Measurements from ENCODE around the gene IL1A.

- TF ChIP-seq SIRT6 (IDR thresholded peaks at IDR 0.05; ENCODE audit: low read depth, low read length), result no peak
- no peak for TF ChIP-seq CTCF (IDR thresholded peaks at IDR 0.05 in 2 of 3, conservative IDR thresholded peaks at IDR 0.05 in 1 of 3; ENCODE audit: insufficient read depth in 2 of 3, low read depth in 1 of 3, low read length in 3 of 3)
- no peak for TF ChIP-seq CEBPB (tag; IDR thresholded peaks at IDR 0.05)
- no peak for TF ChIP-seq EZH2 (IDR thresholded peaks at IDR 0.05; ENCODE audit: borderline replicate concordance, low read depth, low read length)
- no peak for TF ChIP-seq POLR2A (conservative IDR thresholded peaks at IDR 0.05)
- TF ChIP-seq MTA1 (IDR thresholded peaks at IDR 0.05; ENCODE audit: borderline replicate concordance), result no peak
- TF ChIP-seq MBD1 (CRISPR knock-in tag; IDR thresholded peaks at IDR 0.05), result no peak
- TF ChIP-seq CBX1 (IDR thresholded peaks at IDR 0.05; ENCODE audit: low read depth), result no peak
- no peak for TF ChIP-seq PTBP1 (IDR thresholded peaks at IDR 0.05; ENCODE audit: low read depth, low read length)
- no peak for TF ChIP-seq TAF1 (IDR thresholded peaks at IDR 0.05; ENCODE audit: control insufficient read depth, extremely low read depth, insufficient read depth, low read length, severe bottlenecking)
- no peak for TF ChIP-seq HDAC3 (IDR thresholded peaks at IDR 0.05; ENCODE audit: borderline replicate concordance, partially characterized antibody)
Measured at GRCh38 chr2:112772911-112773475, 11.3 kb downstream of the IL1A start.

All from K562 (cell line).